Glomerular visceral epithelial cell (primary cell): ENCODE data around the gene PGBD5.
A peak's percentile ranks its signal among the peaks of the same experiment; 100 is the strongest.

Experiments used
- DNase-seq: peaks from one replicate; pipeline ENCODE4 v3.0.0-alpha.2; 2016; ENCODE audit errors: extremely low spot score

Gene PGBD5

DNA sequence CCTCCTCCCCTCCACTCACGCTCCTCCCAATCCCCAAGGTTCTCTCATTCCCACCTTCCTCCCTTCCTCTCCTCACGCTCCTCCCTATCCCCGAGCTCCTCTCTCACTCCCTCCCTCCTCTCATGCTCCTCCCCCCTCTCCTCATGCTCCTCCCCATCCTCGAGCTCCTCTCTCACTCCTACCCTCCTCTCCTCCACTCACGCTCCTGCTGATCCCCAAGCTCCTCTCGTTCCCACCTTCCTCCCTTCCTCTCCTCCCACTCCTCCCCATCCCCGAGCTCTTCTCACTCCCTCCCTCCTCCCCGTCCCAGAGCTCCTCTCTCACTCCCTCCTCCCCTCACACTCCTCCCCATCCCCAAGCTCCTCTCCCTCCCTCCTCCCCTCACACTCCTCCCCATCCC lies 31.4 kb downstream of the PGBD5 start:
- no peak for DNase-seq

DNA sequence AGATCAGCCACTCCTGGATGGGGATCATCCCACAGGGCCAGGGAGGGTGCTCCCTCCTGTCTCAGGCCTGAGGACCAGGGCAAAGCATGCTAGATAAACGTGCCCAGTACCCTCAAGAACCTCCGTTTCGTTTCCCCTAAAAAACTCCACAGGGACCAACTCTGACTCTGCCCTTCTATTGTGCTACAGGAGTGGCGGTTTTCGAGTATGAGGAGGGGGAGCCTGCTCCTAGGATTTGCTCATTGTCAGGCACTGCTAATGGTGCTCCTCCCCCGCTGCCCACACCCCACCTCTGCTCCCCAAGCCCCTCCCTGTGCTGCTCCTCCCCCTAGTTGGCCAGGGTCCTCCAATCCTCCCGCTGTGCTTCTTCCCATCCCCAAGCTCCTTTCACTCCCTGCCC lies 32.0 kb downstream of the PGBD5 start:
- DNase-seq = no peak

DNA sequence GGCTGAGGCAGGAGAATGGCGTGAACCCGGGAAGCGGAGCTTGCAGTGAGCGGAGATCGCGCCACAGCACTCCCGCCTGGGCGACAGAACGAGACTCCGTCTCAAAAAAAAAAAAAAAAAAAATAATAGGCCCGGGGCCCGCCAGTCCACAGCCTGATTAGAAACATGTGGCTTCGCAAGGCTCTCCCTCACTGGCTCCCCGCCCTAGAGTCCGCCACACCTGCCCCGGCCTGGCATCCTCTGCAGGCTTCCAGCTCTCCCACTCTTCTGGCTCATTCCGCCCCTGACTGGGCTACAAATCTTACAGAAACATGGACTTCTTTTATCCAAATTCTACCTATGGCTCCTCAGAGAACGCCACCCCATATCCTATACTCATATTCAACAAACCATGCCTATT lies 32.4 kb downstream of the PGBD5 start:
- DNase-seq = no peak

DNA sequence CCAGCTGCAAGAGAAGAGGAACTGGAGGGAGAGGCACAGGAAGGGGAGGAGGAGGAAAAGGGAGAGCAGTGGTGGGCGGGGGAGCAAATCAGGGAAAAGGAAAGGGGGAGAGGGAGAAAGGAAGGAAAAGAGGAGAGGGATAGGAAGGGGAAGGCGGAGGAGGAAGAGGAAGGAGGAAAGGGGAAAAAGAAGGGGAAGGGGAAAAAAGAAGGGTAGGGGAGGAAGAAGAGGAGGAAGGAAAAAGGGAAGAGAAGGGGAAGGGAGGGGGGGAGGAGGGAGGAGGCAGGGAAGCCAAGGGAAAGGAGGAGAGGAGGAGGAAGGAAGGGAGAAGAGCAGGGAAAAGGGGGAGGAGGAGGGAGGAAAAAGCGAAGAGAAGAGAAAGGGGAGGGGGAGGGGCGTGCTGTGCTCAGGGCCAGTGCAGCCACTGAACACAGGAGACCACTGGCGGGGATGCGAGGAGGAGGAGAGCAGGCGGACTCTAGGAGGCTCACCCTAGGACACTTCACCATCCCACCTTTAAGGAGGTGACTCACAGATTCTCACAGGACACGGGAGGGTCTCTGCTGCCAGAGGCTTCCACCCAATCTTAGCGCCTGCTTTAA lies 33.1 kb downstream of the PGBD5 start:
- DNase-seq = no peak

DNA sequence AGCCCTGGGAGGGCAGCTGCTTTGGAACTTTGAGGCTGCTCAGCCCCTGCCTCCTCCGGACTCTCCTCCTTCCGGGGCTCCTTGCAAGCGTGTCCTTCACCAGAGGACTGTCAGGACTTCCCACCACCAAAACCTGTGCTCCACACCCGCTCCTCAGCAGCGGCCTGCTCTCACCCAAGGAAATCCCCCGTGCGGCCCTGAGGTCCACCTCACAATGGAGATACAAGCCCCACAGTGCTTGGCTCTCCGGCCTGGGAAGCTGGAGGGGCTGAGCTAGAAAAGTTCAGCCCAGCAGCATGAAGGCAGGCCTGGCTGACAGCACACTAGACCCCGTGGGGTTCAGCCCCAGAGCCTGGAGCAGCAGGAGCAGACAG lies 33.6 kb downstream of the PGBD5 start:
- DNase-seq = no peak

DNA sequence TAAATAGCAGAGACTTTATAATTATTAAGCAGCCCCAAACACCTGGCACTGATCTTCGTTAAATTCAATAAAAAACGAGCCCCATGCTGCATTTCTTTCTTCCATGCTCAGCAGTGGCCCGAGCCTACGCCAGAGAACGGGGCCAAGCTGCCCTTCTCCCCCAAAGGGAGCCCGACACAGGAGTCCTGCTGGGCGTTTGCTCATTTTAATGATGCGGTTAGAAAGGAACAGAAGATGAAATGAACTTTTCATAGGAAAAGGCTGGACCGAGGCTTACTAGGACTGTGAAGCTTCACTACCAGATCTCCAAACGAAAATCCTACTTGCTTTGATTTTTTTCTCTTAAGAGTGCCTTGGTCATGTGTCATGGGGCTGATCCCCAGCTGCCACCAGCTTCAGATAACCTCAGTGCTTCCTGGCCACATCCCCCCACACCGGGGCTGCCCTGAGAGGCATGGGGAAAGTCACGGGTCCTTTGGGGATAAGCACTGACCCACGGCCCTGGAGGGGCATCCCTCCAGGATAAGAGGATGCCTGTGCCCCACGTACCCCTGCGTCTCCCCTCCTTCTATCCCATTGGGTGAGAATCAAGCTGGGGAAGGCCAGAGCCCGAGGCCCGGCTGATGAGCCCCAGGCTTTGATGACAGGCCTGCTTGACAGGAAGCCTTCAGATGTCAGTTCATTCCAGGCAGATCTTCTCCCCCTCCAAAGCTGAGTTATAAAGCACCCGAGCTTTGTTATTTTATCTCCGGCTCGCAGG lies 34.2 kb downstream of the PGBD5 start:
- no peak for DNase-seq

DNA sequence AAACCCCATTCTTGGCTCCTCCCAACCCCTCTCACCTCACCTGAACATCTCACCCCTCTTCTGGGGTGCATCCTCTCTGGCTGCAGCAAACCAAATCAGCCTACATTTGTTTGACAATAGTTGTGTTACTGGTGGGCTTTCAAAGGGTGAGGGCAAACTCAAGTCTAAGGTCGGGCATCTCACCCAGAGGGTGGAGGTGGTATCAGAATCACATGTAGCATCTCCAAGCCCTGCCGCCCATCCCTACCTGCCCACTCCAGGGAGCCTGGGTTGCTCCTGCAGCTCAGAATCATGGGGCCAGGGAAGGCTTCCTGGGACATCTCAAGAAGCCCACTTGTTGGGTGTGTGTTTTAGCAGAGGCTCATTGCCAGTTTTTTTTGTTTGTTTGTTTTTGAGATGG lies 35.8 kb downstream of the PGBD5 start:
- no peak for DNase-seq

DNA sequence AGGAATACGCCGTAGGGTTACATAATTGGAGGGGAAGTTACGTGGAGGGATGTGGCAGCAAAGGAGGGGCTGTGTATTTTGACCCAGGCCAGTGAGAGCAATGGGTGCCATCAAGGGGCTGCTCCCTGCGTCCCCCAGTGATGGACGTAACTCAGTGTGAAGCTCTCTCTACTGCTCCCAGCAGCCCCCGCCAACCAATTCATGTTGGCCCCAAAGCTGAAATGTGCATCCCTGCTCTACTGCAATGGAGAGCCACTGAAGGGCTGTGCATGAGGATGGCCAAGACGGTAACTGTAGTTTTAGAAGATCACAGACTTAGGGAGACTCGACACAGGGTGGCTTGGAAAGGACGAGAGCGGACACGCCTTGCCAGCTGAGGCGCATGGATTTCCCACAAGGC lies 38.3 kb downstream of the PGBD5 start:
- DNase-seq = no peak

DNA sequence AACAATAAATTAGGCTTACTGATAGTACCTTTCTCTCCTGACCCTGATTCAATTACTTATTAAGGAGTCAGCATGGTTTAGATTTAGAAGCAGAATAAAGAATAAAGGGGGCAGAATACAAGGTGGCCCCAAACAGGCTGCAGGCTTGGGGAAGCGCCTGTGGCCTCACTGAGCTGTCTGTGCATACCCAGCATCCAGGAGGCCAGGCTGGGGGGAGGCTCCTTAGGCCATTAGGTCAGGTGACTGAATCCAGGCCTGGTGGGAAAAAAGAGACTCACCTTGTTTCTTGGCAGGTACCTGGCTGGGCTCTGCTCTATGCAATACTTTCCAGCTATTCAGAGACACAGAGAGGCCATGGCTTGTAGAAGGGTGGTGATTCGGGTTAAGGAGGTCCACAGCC lies 38.8 kb downstream of the PGBD5 start:
- no peak for DNase-seq

DNA sequence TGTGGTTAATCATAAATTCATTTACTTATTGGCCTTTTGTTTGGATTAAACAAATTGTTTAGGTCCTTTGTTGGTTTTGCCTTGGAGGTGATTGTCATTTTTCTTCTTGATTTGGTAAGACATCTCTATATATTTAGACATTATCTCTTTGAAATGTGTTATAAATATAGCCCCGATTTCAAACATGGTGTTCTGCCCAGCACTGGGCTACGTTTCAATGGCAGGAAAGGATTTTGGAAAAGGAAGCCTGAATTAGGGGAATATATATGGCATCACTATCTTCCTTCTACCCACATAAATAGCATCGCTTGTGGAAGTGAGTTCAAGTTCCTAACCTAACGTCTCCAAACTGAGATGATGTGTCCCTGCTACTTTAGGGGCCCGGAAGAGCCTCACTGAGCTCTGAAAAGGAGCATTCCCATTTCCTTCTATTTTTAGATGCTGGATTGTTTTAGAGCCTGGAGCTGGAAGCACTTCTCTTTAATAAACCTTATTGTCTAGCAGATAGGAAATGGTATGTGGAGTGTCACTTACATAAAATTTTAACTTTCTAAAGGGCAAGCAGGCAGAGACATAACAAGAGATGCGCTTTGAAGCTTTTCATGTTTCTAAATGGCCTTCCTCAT lies 39.4 kb downstream of the PGBD5 start:
- no peak for DNase-seq

DNA sequence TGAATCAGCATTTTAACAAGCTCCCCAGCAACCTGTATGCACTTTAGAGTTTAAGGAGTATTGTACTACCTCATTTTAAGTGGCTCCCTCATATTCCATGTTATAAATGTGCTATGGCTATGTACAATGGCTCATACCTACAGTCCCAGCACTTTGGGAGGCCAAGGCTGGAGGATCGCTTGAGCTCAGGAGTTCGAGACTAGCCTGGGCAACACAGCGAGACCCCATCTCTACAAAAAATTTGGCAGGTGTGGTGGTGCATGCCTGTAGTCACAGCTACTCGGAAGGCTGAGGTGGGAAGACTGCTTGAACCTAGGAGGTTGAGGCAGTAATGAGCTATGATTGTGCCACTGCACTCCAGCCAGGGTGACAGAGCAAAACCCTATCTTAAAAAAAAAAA lies 40.2 kb downstream of the PGBD5 start:
- no peak for DNase-seq

DNA sequence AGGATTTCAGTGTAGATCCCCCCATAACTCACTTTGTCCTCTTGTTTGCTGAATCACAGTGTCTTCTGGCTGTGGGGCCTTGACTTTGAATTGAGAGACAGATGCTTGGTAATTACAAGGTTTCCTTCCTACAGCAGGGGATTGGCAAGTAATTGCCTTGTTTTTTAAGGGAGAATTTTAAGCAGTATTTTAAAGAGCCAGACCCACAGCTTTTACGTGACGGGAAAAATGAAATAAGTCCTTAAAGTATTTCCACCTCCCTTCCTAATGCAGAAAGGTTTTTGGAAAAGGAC lies 41.0 kb downstream of the PGBD5 start:
- no peak for DNase-seq

DNA sequence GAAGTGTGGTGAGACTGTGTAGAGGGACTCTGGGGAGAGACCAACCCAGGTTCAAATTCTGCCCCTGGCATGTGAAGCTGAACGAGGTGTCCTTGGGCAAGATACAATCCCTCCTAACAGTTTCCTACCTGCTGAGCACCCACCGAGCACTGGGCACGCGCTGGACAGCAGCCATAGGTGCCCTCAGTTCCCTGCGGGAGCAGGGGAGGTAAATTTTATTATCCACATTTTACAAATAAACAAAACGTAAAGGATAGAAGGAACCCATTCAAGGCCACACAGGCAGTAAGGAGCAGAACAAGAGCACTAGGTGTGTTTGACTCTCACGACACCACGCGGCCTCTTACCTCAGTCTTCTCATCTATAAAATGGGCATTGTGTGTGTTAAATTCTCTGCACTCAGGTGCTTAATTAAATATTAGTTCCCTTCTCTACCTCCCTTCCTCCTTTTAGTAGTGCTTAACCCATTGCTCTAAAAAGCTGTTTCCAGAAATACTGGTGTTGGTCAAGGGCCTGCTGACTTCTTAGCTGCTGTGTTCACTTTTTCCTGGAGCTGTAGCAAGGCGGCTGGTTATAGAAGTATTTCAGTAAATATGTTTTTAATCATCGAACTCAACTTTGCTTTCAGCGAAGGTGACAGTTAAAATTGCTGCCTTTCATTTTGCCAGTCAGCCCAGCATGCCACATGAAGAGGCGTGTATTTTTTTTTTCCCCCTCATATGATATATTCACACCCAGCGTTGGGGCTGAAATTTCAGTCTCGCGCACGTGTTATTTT lies 41.6 kb downstream of the PGBD5 start:
- DNase-seq = no peak

DNA sequence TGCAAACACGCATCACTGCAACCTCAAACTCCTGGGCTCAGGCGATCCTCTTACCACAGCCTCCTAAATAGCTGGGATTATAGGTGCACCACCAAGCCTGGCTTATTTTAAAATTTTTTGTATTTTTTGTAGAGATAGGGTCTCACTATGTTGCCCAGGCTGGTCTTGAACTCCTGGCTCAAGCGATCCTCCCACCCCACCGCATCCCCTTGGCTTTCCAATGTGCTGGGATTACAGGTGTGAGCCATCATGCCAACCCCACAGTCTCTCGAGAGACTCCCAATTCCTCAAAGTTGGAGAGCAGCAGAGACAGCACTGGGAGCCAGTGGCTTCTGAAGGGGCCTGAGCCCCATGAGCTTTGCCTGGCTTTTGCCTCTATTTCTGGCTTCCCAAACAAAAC lies 42.7 kb downstream of the PGBD5 start:
- no peak for DNase-seq

DNA sequence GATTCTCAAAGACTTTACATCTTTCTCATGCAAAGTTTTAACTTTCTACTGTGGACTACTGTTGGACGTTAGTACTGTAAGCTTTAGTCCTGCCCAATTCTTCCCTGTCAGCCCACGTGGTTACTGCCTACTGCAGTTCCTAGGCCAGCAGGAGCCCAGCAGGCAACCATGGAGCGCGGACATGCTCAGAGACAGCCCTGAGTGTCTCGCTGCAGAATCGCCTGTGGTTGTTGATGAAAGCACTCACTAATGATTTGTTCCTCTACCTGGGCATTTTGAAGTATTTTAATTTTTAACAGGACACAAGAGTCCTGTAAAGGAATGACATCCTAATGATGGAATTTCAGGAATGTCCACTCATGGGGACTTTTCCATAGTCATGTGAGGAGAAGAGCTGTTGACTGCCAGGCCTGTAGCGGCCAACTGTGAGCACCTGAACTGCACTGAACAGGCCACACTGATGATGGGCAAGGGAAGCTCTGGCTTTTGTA lies 44.1 kb downstream of the PGBD5 start:
- DNase-seq = peak; percentile 75

DNA sequence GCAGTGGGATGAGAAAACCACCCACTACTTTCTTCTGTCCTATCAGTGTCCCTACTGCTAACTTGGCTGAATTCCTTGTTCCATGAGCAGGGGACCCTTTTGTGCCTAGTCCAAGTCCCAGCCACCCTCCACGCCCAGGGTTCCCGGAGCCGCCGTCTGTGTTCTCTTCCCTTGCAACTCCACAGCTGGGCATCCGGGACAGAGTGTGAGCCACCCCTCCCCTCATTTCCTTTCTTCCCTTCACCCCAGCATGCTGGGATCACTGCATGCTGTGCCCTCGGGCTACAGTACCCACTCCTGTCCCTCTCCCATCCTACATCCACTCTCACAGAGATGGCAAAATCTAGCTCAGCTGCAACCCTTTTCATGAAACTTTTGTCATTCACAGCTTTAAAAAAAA lies 44.5 kb downstream of the PGBD5 start:
- no peak for DNase-seq

DNA sequence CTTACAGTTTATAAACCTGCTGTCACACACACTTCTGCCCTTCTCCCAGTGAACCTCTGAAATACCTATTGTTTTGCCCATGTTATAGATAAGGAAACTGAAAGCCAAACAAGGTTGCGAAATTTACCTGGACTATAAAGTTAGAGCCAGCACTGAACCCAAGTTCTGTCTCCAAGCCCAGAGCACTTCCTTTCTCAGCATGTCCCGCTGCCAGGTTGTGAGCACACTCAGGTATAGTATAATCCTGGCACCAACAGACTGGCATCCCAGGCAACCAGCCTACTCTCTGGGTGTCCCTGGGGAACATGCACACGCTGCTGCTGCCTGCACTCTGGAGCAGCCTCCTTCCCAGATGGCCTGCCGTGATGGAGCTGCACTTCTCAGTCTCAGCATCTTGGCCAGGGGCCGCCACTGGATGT lies 45.1 kb downstream of the PGBD5 start:
- DNase-seq = no peak

DNA sequence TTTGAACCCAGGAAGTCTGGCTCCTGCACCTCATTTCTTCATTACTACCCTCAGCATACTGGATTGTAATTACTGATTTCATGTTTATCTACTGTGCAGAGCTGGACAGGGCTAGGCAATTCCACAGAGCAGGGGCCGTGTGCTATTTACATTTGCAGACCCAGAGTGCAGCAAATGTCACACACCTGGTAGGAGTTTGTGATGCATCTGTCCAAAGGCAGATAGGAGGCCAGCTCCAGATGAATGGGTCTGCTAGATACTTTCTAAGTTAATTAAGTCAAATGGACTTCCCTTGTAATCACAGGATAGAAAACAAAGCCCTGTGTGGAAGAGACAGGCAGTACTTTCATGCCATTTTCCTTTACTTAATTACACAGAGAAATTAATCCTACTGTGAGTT lies 46.2 kb downstream of the PGBD5 start:
- no peak for DNase-seq

DNA sequence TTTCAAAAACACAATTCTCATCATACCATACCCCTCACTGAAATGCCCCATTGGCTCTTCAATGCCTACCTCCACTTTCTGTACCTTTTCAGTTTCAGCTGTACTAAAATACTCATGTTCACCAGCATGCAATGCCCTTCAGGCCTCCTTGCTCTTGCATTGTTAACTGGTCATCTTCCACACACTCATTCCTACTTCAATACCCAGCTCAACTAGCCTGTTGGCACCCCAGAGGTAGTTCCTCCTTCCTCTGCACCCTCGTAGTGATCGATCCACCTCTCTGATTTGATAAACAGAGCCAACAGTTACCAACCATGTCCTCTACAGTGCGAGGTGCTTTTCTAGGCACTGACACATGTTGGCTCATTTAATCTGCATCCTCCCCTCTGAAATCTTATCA lies 46.7 kb downstream of the PGBD5 start:
- no peak for DNase-seq

DNA sequence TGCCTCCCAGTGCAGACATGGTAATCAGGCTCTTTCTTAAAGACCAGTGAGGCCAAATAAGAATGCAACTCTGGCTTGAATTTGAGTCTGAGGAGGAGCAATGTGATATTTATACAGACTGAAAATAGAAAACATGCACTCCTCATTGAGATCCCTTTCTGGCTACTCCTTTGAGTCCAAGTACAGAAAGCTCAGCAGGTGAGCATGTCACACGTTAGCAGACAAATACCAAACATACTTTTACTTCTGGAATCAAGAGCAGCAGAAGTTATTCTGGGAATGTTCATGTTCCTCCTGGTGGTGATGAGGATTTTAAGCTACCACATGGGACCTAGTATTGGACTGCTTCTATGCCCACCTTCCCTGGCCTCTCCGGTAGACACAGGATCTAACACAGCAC lies 48.3 kb downstream of the PGBD5 start:
- no peak for DNase-seq

DNA sequence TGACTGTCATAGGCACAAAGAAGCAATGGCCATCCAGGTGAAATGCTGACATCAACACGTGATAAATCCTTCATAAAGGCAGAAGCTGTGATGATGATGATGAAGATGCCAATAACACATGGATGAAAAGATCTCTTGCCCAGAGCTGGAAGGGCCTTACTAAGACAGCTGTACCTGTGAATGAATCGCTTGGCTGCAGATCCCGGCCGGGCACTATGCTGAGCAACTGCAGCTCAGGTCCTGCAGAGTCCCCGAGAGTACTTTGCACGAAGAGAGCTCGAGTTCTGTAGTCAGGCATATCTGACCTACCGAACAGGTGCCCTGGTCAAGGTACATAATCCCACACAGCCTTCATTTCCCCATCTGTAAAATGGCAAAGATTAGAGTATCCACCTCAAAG lies 48.8 kb downstream of the PGBD5 start:
- no peak for DNase-seq

DNA sequence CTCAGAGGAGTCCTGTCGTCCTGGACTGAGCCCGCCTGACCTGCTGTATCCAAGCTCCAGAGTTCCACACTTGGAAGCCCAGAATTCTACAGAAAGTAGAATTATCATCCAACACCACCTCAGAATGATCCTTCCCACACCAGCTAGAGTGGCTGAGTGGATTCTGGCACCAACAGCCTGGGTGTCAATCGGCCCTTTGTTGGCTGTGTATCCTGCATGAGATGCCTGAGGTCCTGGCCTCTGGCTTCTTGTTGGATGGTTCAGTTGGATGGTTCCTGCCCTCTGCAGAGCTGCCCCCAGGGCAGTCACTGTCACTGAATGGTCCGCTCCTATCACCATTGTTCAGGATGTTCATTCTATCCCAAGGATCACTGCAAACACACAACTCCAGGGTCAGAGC lies 49.8 kb downstream of the PGBD5 start:
- DNase-seq = no peak

DNA sequence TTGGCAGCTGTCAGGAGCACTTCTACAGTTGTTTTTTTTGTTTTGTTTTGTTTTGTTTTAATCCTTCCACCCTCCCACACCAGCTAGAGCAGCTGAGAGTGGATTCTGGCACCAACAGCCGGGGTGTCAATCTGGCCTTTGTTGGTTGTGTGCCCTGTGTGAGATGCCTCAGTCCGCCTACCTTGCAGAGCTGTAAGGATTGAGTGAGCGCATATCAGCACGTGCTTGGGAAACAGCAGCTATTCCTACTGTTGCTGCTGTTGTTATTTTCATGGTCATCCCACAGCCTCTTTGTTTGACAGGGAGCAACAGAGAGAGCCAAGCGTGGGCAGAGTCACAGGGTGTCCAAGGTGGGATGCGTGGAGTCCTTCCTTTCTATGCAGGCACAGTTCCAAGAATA lies 50.4 kb downstream of the PGBD5 start:
- no peak for DNase-seq
